Lower leg skin (tissue), 4 donors: ENCODE data around the gene FRY. TPM values are rescaled to one million over a fixed set of nuclear protein-coding genes. Genes with fewer than 3 reads are reported as not detected.
"Not testable (repeated sequence)": the region's sequence is repeated elsewhere in the genome, so short reads cannot be mapped to it uniquely, and the experiment has no call there.

Source experiments
- DNase-seq, 2 donors: peaks; one replicate each; pipeline ENCODE4 v3.0.0-alpha.2; 2019; ENCODE audit warnings: low spot score in 2 of 2
- H3K4me3 ChIP-seq: fragments of 200-600 bp; sonication (generic); 2 replicates; pipeline ENCODE4 v1.5.1; 2017; ENCODE audit warnings: mild to moderate bottlenecking, low read depth; ENCODE audit not compliant: poor library complexity, severe bottlenecking
- CTCF ChIP-seq, 3 donors: fragments of 450-650 bp; IDR thresholded peaks; one replicate each; pipeline ENCODE4 v1.5.1; 2016; ENCODE audit warnings: antibody characterized with exemption in 3 of 3, mild to moderate bottlenecking in 3 of 3, moderate library complexity in 2 of 3
- POLR2A ChIP-seq, 2 donors: fragments of 450-650 bp; IDR thresholded peaks; one replicate each; pipeline ENCODE4 v1.6.1; 2016 to 2017; ENCODE audit warnings: antibody characterized with exemption in 2 of 2, mild to moderate bottlenecking in 1 of 2, moderate library complexity in 1 of 2
- WGBS, 2 donors: methylation state at CpG; one replicate each; pipeline ENCODE4 v1.1.5; 2018; 5-methylcytosine and 5-hydroxymethylcytosine counted together
- intact Hi-C: fragments of 100-400 bp; cut with DNase I; formaldehyde crosslinking; loops from one replicate; pipeline ENCODE4 v1.15.0; 2023; ENCODE audit warnings: low total_unique reads
- total RNA-seq, 4 donors: library from RNA; depleted of rRNA; stranded (reverse); fragments of >200 nt; gene quantifications; one replicate each; pipeline ENCODE4 v1.1.0, GENCODE V29; 2016

FRY gene
- total RNA-seq, 4 donors from 2014 or later = 24.9 to 39.6 (median 35.9) TPM

- TF ChIP-seq POLR2A (IDR thresholded peaks at IDR 0.05) (no peak), CTCF (IDR thresholded peaks at IDR 0.05) (no peak)
- no peak for DNase-seq
- H3K4me3 ChIP-seq = no peak overlapping the region
- intact Hi-C loops = no loop called here
These were observed 24.7 kb downstream of the FRY start for GRCh38 chr13:32056316-32056715.

GRCh38 chr13:32057325-32057724 lies 25.8 kb downstream of the FRY start:
- intact Hi-C loops, DNase-seq, H3K4me3 ChIP-seq: not testable (repeated sequence)
- 91 to 94% methylated on average over 6 of the region's 6 CpGs for WGBS, 2 donors

GRCh38 chr13:32059511-32059984 lies 28.0 kb downstream of the FRY start:
- 94 to 95% methylated on average over 2 of the region's 2 CpGs for WGBS, 2 donors
- no peak overlapping the region for H3K4me3 ChIP-seq
- DNase-seq = no peak
- intact Hi-C loops = no loop called here
- TF ChIP-seq CTCF (IDR thresholded peaks at IDR 0.05) (no peak), POLR2A (IDR thresholded peaks at IDR 0.05) (no peak)

- intact Hi-C loops = no loop called here
- 88 to 89% methylated on average over 5 of the region's 5 CpGs for WGBS, 2 donors
- DNase-seq = no peak
- no peak overlapping the region for H3K4me3 ChIP-seq
- TF ChIP-seq CTCF (IDR thresholded peaks at IDR 0.05) (no peak), POLR2A (IDR thresholded peaks at IDR 0.05) (no peak)
These were observed 28.9 kb downstream of the FRY start for GRCh38 chr13:32060401-32060878.

GRCh38 chr13:32063619-32064233 lies 32.2 kb downstream of the FRY start:
- 90 to 93% methylated on average over 8 of the region's 8 CpGs for WGBS, 2 donors
- intact Hi-C loops = no loop called here
- no peak overlapping the region for H3K4me3 ChIP-seq
- no peak for TF ChIP-seq CTCF (IDR thresholded peaks at IDR 0.05)
- TF ChIP-seq POLR2A (IDR thresholded peaks at IDR 0.05) = no peak
- DNase-seq = no peak

- intact Hi-C loops = no loop called here
- no peak for DNase-seq
- 87 to 90% methylated on average over 6 of the region's 6 CpGs for WGBS, 2 donors
- no peak overlapping the region for H3K4me3 ChIP-seq
- no peak for TF ChIP-seq CTCF (IDR thresholded peaks at IDR 0.05)
- no peak for TF ChIP-seq POLR2A (IDR thresholded peaks at IDR 0.05)
These were observed 35.8 kb downstream of the FRY start for GRCh38 chr13:32067149-32067961.
